SW480 (cell line): Measurements from ENCODE around the gene LRP11.
"Not testable (repeated sequence)": the region's sequence is repeated elsewhere in the genome, so short reads cannot be mapped to it uniquely, and the experiment has no call there.

Experiments
- DNase-seq: peaks from one replicate; pipeline ENCODE4 v3.0.0-alpha.2; 2016; ENCODE audit warnings: low spot score

LRP11 gene

GRCh38 chr6:149897855-149898744, 33.9 kb upstream of the LRP11 start, which contains the start of gene RAET1E:
RAET1E (minus strand) TSS chr6:149898113; CDS start chr6:149890901, 7,212 bp downstream.
- DNase-seq = no peak

- peak; percentile 44 for DNase-seq
Measured at GRCh38 chr6:149897015-149897697, 33.0 kb upstream of the LRP11 start.

- DNase-seq = peak; percentile 21
Measured at GRCh38 chr6:149896491-149896890, 32.3 kb upstream of the LRP11 start.

- peak; percentile 65 for DNase-seq
Measured at GRCh38 chr6:149895833-149896271, 31.7 kb upstream of the LRP11 start.

- DNase-seq = peak; percentile 11
Measured at GRCh38 chr6:149895048-149895590, 31.0 kb upstream of the LRP11 start.

- not testable (repeated sequence) for DNase-seq
Measured at GRCh38 chr6:149891864-149892263, 27.7 kb upstream of the LRP11 start.

- DNase-seq = no peak
Measured at GRCh38 chr6:149891259-149891658, 27.1 kb upstream of the LRP11 start.

GRCh38 chr6:149890629-149891045, 26.5 kb upstream of the LRP11 start:
- peak; percentile 26 for DNase-seq

- no peak for DNase-seq
Measured at GRCh38 chr6:149889326-149889725, 25.2 kb upstream of the LRP11 start.

- DNase-seq = peak; percentile 51
Measured at GRCh38 chr6:149888659-149889058, 24.5 kb upstream of the LRP11 start.

- DNase-seq = no peak
Measured at GRCh38 chr6:149888093-149888492, 23.9 kb upstream of the LRP11 start.

GRCh38 chr6:149887343-149887742, 23.2 kb upstream of the LRP11 start:
- DNase-seq = no peak

- DNase-seq = no peak
Measured at GRCh38 chr6:149885888-149886287, 21.7 kb upstream of the LRP11 start.

- no peak for DNase-seq
Measured at GRCh38 chr6:149884617-149885016, 20.5 kb upstream of the LRP11 start.

GRCh38 chr6:149884215-149884614, 20.1 kb upstream of the LRP11 start:
- no peak for DNase-seq

GRCh38 chr6:149881860-149882259, 17.7 kb upstream of the LRP11 start:
- no peak for DNase-seq

GRCh38 chr6:149881066-149881766, 17.1 kb upstream of the LRP11 start:
- DNase-seq = no peak

- DNase-seq = no peak
Measured at GRCh38 chr6:149877659-149878058, 13.5 kb upstream of the LRP11 start.

- DNase-seq = no peak
Measured at GRCh38 chr6:149876241-149876933, 12.2 kb upstream of the LRP11 start.

GRCh38 chr6:149872233-149872632, 8.1 kb upstream of the LRP11 start:
- no peak for DNase-seq

GRCh38 chr6:149871182-149871581, 7.0 kb upstream of the LRP11 start:
- no peak for DNase-seq
